H9 (cell line): Measurements from ENCODE around the gene MAGI1. TPM values are rescaled to one million over a fixed set of nuclear protein-coding genes. Genes with fewer than 3 reads are reported as not detected.

Experiments used
- DNase-seq: peaks from one replicate; pipeline ENCODE4 v3.0.0-alpha.2; 2017
- H2AFZ ChIP-seq: one replicate; pipeline ENCODE4 v1.6.1; 2013; ENCODE audit warnings: mild to moderate bottlenecking, low read length, control low read depth, moderate library complexity
- H2AK5ac ChIP-seq: 2 replicates; pipeline ENCODE4 v1.6.1; 2013; ENCODE audit warnings: low read length, control low read depth, mixed read lengths; ENCODE audit not compliant: insufficient read length
- H2BK120ac ChIP-seq: one replicate; pipeline ENCODE4 v1.6.1; 2013; ENCODE audit warnings: low read depth, mild to moderate bottlenecking, low read length, control low read depth, inconsistent platforms; ENCODE audit not compliant: poor library complexity, severe bottlenecking
- H2BK12ac ChIP-seq: 2 replicates; pipeline ENCODE4 v1.6.1; 2013; ENCODE audit warnings: low read length, control low read depth, mixed read lengths, low read depth; ENCODE audit not compliant: insufficient read length
- H2BK15ac ChIP-seq: 2 replicates; pipeline ENCODE4 v1.6.1; 2013; ENCODE audit warnings: low read depth, low read length, control low read depth
- H2BK20ac ChIP-seq: one replicate; pipeline ENCODE4 v1.6.1; 2013; ENCODE audit warnings: low read depth, mild to moderate bottlenecking, low read length, control low read depth, inconsistent platforms; ENCODE audit not compliant: poor library complexity, severe bottlenecking
- H2BK5ac ChIP-seq: 2 replicates; pipeline ENCODE4 v1.6.1; 2013; ENCODE audit warnings: low read length, control low read depth, mixed read lengths; ENCODE audit not compliant: insufficient read length
- H3K14ac ChIP-seq: 2 replicates; pipeline ENCODE4 v1.6.1; 2013; ENCODE audit warnings: low read length, control low read depth; ENCODE audit not compliant: insufficient read depth
- H3K18ac ChIP-seq: 2 replicates; pipeline ENCODE4 v1.6.1; 2013; ENCODE audit warnings: low read depth, mild to moderate bottlenecking, mixed read lengths, low read length, control low read depth; ENCODE audit not compliant: insufficient read length
- H3K23ac ChIP-seq: 2 replicates; pipeline ENCODE4 v1.6.1; 2013; ENCODE audit warnings: low read length, control low read depth, mixed read lengths, low read depth; ENCODE audit not compliant: insufficient read length
- H3K23me2 ChIP-seq: 2 replicates; pipeline ENCODE4 v1.6.1; 2013; ENCODE audit warnings: low read depth, mild to moderate bottlenecking, mixed read lengths, low read length, control low read depth; ENCODE audit not compliant: insufficient read length, poor library complexity, severe bottlenecking
- H3K27ac ChIP-seq: 2 replicates; pipeline ENCODE4 v1.5.1; 2013; ENCODE audit warnings: low read length, control low read depth, mixed read lengths, low read depth; ENCODE audit not compliant: insufficient read length
- H3K27me3 ChIP-seq: 2 replicates; pipeline ENCODE4 v1.6.1; 2013; ENCODE audit warnings: low read length, control low read depth, inconsistent platforms; ENCODE audit not compliant: insufficient read depth
- H3K4ac ChIP-seq: 2 replicates; pipeline ENCODE4 v1.6.1; 2013; ENCODE audit warnings: low read depth, mild to moderate bottlenecking, control low read depth, inconsistent platforms, low read length, moderate library complexity
- H3K4me1 ChIP-seq: 2 replicates; pipeline ENCODE4 v1.6.1; 2013; ENCODE audit warnings: low read length, control low read depth, inconsistent platforms; ENCODE audit not compliant: insufficient read depth
- H3K4me2 ChIP-seq: 2 replicates; pipeline ENCODE4 v1.6.1; 2013; ENCODE audit warnings: low read length, control low read depth, mixed read lengths; ENCODE audit not compliant: insufficient read length, insufficient read depth
- H3K56ac ChIP-seq: 2 replicates; pipeline ENCODE4 v1.6.1; 2013; ENCODE audit warnings: low read depth, mild to moderate bottlenecking, mixed read lengths, low read length, control low read depth; ENCODE audit not compliant: insufficient read length
- H3K79me1 ChIP-seq: 2 replicates; pipeline ENCODE4 v1.6.1; 2013; ENCODE audit warnings: low read depth, mild to moderate bottlenecking, moderate library complexity, low read length, control low read depth, inconsistent platforms; ENCODE audit not compliant: insufficient read depth, poor library complexity, severe bottlenecking
- H3K79me2 ChIP-seq: 2 replicates; pipeline ENCODE4 v1.6.1; 2013; ENCODE audit warnings: low read length, control low read depth, inconsistent platforms; ENCODE audit not compliant: insufficient read depth
- H3K9ac ChIP-seq: 2 replicates; pipeline ENCODE4 v1.6.1; 2013; ENCODE audit warnings: low read length, control low read depth, mixed read lengths; ENCODE audit not compliant: insufficient read length; ENCODE audit errors: extremely low read depth
- H3K9me3 ChIP-seq: one replicate; pipeline ENCODE4 v1.6.1; 2013; ENCODE audit warnings: low read depth, low read length, inconsistent platforms; ENCODE audit not compliant: control insufficient read depth
- H3T11ph ChIP-seq: one replicate; pipeline ENCODE4 v1.6.1; 2013; ENCODE audit warnings: mild to moderate bottlenecking, low read length, control low read depth, inconsistent platforms
- H4K20me1 ChIP-seq: one replicate; pipeline ENCODE4 v1.6.1; 2013; ENCODE audit not compliant: control insufficient read depth, insufficient read length, insufficient read depth
- H4K5ac ChIP-seq: 2 replicates; pipeline ENCODE4 v1.6.1; 2013; ENCODE audit warnings: low read depth, mild to moderate bottlenecking, mixed read lengths, low read length, control low read depth; ENCODE audit not compliant: insufficient read length
- H4K8ac ChIP-seq: replicated peaks from 2 replicates; pipeline ENCODE4 v1.6.1; 2013; ENCODE audit warnings: low read length, control low read depth, mixed read lengths, low read depth; ENCODE audit not compliant: insufficient read length
- H4K91ac ChIP-seq: 2 replicates; pipeline ENCODE4 v1.6.1; 2013; ENCODE audit warnings: low read depth, mild to moderate bottlenecking, moderate library complexity, mixed read lengths, low read length, control low read depth; ENCODE audit not compliant: insufficient read length
- H3K27ac Mint-ChIP-seq, 3 experiments: 2 replicates in 2 of 3; 3 replicates in 1 of 3; pipeline ENCODE4 v1.8.0; 2020 to 2021; ENCODE audit warnings: mixed read lengths in 3 of 3, mild to moderate bottlenecking in 1 of 3, moderate library complexity in 1 of 3
- H3K27me3 Mint-ChIP-seq: 2 replicates; pipeline ENCODE4 v1.8.0; 2021; ENCODE audit warnings: low read depth, mild to moderate bottlenecking, moderate library complexity, mixed read lengths
- H3K36me3 Mint-ChIP-seq, 3 experiments: 2 replicates in 2 of 3; 3 replicates in 1 of 3; pipeline ENCODE4 v1.8.0; 2020 to 2021; ENCODE audit warnings: low read depth in 3 of 3, mixed read lengths in 3 of 3; ENCODE audit not compliant: insufficient read depth in 1 of 3
- H3K4me1 Mint-ChIP-seq, 2 experiments: 2 replicates each; pipeline ENCODE4 v1.8.0; 2020; ENCODE audit warnings: mixed read lengths in 2 of 2
- H3K4me3 Mint-ChIP-seq, 2 experiments: 2 replicates in 1 of 2; 3 replicates in 1 of 2; pipeline ENCODE4 v1.8.0; 2020 to 2021; ENCODE audit warnings: mild to moderate bottlenecking in 2 of 2, mixed read lengths in 2 of 2, moderate library complexity in 1 of 2
- H3K9me3 Mint-ChIP-seq, 2 experiments: 2 replicates in 1 of 2; 3 replicates in 1 of 2; pipeline ENCODE4 v1.8.0; 2020; ENCODE audit warnings: mild to moderate bottlenecking in 2 of 2, mixed read lengths in 2 of 2, moderate library complexity in 1 of 2
- WGBS: extraction: QIAGEN DNeasy Blood & Tissue Kit; methylation state at CpG from one replicate; pipeline ENCODE4 v1.1.7; 2013; ENCODE audit warnings: missing lambda C conversion rate, low lambda C conversion rate, mixed read lengths; ENCODE audit not compliant: insufficient read length; ENCODE audit errors: extremely low coverage; 5-methylcytosine and 5-hydroxymethylcytosine counted together
- total RNA-seq: library from RNA; stranded (reverse); gene quantifications from 2 replicates; pipeline ENCODE4 v1.2.1, GENCODE V29; 2021
- TF ChIP-seq, protein P1 (sequence below): fragments of 200-600 bp; sonication (generic); conservative IDR thresholded peaks from 3 replicates; pipeline ENCODE4 v1.8.0; 2021; ENCODE audit warnings: antibody characterized with exemption, mild to moderate bottlenecking

MAGI1 gene
- total RNA-seq, 1 experiment from 2014 or later, result 65.7 TPM

DNA sequence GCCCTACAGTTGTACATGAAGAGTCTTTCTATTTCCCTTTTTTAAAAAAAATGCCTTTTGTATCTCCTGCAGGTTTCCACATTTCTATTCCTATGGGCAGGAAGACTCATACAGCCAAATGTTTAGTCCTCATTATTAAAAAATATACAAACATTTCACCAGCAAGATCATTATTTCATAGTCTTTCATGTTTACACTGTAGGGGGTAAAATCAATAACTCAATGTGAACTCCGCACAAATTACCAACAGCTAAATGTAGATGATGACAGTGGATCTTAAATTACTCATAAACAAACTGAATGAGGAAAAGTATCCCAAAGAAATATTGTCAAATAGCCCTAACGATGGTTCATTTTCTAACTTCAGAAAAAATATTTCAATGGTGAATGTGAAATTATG is 99.5 kb downstream of the MAGI1 start:
- H3K27me3 Mint-ChIP-seq, result no peaks in the 10 kb centered on the region
- Histone ChIP-seq H3K9ac (no peak overlapping the region), H4K8ac (no peak overlapping the region), H3K18ac (no peak overlapping the region), H3K14ac (no peak overlapping the region), H3K27me3 (no peaks in the 10 kb centered on the region), H2BK12ac (no peak overlapping the region), H2BK20ac (no peak overlapping the region), H4K20me1 (no peaks in the 10 kb centered on the region), H3K79me1 (peaks cover 3% of the 10 kb centered on the region), H3K23me2 (no peaks in the 10 kb centered on the region), H3K27ac (no peak overlapping the region), H3K4me1 (peaks cover 2% of the 10 kb centered on the region; the same call in 1 of the 2 replicates), H3K4me2 (no peak overlapping the region), H2BK5ac (no peak overlapping the region), H2BK120ac (no peak overlapping the region), H3K23ac (no peak overlapping the region), H3K9me3 (no peaks in the 10 kb centered on the region), H3K56ac (no peak overlapping the region), H2BK15ac (no peak overlapping the region), H3K4ac (no peak overlapping the region), H4K91ac (no peak overlapping the region), H2AK5ac (no peak overlapping the region), H3K79me2 (no peaks in the 10 kb centered on the region; the same call in 1 of the 2 replicates), H2AFZ (no peak overlapping the region), H4K5ac (no peak overlapping the region), H3T11ph (no peak overlapping the region)
- no peaks in the 10 kb centered on the region for H3K36me3 Mint-ChIP-seq
- H3K27ac Mint-ChIP-seq, result no peak overlapping the region
- no peaks in the 10 kb centered on the region for H3K9me3 Mint-ChIP-seq
- TF ChIP-seq, protein P1, sequence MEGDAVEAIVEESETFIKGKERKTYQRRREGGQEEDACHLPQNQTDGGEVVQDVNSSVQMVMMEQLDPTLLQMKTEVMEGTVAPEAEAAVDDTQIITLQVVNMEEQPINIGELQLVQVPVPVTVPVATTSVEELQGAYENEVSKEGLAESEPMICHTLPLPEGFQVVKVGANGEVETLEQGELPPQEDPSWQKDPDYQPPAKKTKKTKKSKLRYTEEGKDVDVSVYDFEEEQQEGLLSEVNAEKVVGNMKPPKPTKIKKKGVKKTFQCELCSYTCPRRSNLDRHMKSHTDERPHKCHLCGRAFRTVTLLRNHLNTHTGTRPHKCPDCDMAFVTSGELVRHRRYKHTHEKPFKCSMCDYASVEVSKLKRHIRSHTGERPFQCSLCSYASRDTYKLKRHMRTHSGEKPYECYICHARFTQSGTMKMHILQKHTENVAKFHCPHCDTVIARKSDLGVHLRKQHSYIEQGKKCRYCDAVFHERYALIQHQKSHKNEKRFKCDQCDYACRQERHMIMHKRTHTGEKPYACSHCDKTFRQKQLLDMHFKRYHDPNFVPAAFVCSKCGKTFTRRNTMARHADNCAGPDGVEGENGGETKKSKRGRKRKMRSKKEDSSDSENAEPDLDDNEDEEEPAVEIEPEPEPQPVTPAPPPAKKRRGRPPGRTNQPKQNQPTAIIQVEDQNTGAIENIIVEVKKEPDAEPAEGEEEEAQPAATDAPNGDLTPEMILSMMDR, result no peak
- no peak for DNase-seq
- no CpG with 5 or more reads among the region's 2 CpGs for WGBS
- H3K4me1 Mint-ChIP-seq, result peaks cover 48 to 52% of the 10 kb centered on the region in 2 experiments
- no peak overlapping the region for H3K4me3 Mint-ChIP-seq
